ENCODE measurements around the gene RAF1.
A peak's percentile ranks its signal among the peaks of the same experiment; 100 is the strongest.
"Not testable (repeated sequence)": the region's sequence is repeated elsewhere in the genome, so short reads cannot be mapped to it uniquely, and the experiment has no call there.

Gene RAF1

DNA sequence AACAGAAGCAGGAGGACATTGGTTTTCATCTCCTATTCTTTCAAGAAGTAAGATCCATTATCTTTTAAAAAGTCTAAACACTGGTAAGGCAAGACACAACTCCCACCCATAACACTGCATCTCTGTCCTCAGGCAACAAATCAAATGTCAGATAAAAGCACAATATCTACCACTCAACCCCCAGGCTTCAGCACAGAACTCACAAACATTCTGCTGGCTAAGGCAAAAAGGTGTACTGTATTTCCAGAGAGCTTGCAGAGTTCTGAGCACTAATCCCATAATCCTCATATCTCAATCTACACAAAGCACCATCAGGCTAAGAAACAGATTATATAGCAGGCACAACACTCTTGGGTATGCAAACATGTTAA is 20.9 kb downstream of the RAF1 start:
- DNase-seq (ENCODE audit: low spot score): no peak
- H3K27me3 Mint-ChIP-seq (ENCODE audit: low read depth): no peaks in the 10 kb centered on the region
- no peak overlapping the region for H3K4me3 Mint-ChIP-seq
- peaks cover 12% of the 10 kb centered on the region for H3K4me1 Mint-ChIP-seq (ENCODE audit: low read depth)
- peaks cover 6% of the 10 kb centered on the region for H3K9me3 Mint-ChIP-seq
- H3K27ac Mint-ChIP-seq: peak overlapping the region; percentile 6
- peaks cover 21% of the 10 kb centered on the region for H3K36me3 Mint-ChIP-seq (ENCODE audit: low read depth)

DNA sequence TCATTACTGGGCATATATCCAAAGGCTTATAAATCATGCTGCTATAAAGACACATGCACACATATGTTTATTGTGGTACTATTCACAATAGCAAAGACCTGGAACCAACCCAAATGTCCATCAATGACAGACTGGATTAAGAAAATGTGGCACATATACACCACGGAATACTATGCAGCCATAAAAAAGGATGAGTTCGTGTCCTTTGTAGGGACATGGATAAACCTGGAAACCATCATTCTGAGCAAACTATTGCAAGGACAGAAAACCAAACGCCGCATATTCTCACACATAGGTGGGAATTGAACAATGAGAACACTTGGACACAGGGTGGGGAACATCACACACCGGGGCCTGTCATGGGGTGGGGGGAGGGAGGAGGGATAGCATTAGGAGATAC is 23.1 kb downstream of the RAF1 start:
- not testable (repeated sequence) for DNase-seq (ENCODE audit: low spot score); H3K27ac Mint-ChIP-seq; H3K4me3 Mint-ChIP-seq; H3K9me3 Mint-ChIP-seq; H3K27me3 Mint-ChIP-seq (ENCODE audit: low read depth)
- Mint-ChIP-seq H3K4me1 (ENCODE audit: low read depth) (peaks cover 11% of the 10 kb centered on the region), H3K36me3 (ENCODE audit: low read depth) (peaks cover 24% of the 10 kb centered on the region)

DNA sequence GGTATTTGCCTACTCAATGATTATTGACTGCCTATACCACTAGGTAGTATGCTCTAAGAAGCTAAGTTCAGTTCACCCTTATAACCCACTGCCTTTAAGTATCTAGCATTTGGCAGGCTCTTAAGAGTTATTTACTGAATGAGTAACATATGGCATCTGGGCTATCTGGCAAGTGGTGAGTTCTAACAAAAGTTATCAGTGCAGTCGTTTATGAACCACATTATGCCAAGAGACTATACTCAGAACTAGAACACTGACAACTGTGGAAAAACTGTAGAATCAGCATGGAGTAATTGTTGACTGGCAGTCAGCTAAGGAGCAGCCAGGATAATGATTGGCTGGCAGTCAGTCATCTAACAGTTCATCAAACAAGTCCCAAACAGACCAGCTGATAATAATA is 25.8 kb downstream of the RAF1 start:
- H3K36me3 Mint-ChIP-seq (ENCODE audit: low read depth): peaks cover 26% of the 10 kb centered on the region
- H3K27ac Mint-ChIP-seq: no peak overlapping the region
- peaks cover 6% of the 10 kb centered on the region for H3K9me3 Mint-ChIP-seq
- no peak for DNase-seq (ENCODE audit: low spot score)
- peaks cover 12% of the 10 kb centered on the region for H3K4me1 Mint-ChIP-seq (ENCODE audit: low read depth)
- no peaks in the 10 kb centered on the region for H3K27me3 Mint-ChIP-seq (ENCODE audit: low read depth)
- H3K4me3 Mint-ChIP-seq: no peak overlapping the region

DNA sequence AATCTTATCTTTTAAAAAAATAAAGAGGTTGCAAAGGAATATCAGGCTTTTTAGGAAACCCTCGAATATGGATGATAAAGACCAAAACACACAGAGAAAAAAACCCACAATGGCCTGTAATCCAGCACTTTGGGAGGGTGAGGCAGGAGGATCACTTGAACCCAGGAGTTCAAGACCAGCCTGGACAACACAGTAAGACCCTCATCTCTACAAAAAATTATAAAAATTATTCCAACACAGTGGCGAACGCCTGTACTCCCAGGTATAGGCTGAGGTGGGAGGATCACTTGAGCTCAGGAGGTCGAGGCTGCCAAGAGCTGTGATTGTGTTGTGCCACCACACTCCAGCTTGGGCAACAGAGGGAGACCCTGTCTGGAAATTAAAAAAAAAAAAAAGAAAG is 30.8 kb downstream of the RAF1 start:
- Mint-ChIP-seq H3K4me3 (no peak overlapping the region), H3K4me1 (ENCODE audit: low read depth) (peaks cover 11% of the 10 kb centered on the region), H3K9me3 (no peaks in the 10 kb centered on the region), H3K27me3 (ENCODE audit: low read depth) (no peaks in the 10 kb centered on the region), H3K36me3 (ENCODE audit: low read depth) (peaks cover 8% of the 10 kb centered on the region), H3K27ac (no peak overlapping the region)
- no peak for DNase-seq (ENCODE audit: low spot score)

DNA sequence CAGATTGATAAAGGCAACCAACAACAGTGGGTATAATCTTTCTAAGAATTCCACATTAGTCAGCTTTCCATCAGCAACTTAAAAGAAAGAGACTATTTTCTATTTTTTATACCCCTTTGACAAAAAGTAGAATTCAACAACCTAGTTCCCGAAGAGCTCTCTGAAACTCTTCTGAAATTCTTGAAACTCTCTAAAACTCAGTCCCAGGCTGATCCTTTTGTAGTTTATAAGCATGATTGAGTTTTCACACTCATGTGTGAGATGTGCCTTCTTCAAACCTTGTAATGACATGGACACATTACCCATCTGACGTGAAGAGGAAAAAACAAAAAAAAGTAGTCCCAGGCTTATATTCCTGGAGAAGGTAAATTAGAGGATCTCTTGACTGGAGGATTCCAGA is 31.4 kb downstream of the RAF1 start:
- Mint-ChIP-seq H3K27ac (no peak overlapping the region), H3K4me1 (ENCODE audit: low read depth) (peaks cover 11% of the 10 kb centered on the region), H3K36me3 (ENCODE audit: low read depth) (peaks cover 4% of the 10 kb centered on the region), H3K9me3 (no peaks in the 10 kb centered on the region), H3K27me3 (ENCODE audit: low read depth) (no peaks in the 10 kb centered on the region), H3K4me3 (no peak overlapping the region)
- DNase-seq (ENCODE audit: low spot score): no peak

DNA sequence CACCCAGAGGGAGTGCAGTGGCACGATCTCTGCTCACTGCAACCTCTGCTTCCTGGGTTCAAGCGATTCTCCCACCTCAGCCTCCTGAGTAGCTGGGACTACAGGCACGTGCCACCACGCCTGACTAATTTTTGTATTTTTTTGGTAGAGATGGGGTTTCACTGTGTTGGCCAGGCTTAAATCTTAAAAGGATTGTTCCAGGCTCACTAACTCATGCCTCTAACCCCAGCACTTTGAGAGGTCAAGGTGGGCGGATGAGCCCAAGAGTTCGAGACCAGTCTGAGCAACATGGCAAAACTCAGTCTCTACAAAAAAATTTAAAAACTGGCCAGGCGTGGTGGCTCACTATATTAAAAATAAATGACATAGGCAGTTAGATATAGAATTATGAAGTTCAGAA is 33.1 kb downstream of the RAF1 start:
- not testable (repeated sequence) for H3K27ac Mint-ChIP-seq; DNase-seq (ENCODE audit: low spot score); H3K27me3 Mint-ChIP-seq (ENCODE audit: low read depth); H3K4me3 Mint-ChIP-seq; H3K9me3 Mint-ChIP-seq; H3K36me3 Mint-ChIP-seq (ENCODE audit: low read depth)
- H3K4me1 Mint-ChIP-seq (ENCODE audit: low read depth): peaks cover 18% of the 10 kb centered on the region

DNA sequence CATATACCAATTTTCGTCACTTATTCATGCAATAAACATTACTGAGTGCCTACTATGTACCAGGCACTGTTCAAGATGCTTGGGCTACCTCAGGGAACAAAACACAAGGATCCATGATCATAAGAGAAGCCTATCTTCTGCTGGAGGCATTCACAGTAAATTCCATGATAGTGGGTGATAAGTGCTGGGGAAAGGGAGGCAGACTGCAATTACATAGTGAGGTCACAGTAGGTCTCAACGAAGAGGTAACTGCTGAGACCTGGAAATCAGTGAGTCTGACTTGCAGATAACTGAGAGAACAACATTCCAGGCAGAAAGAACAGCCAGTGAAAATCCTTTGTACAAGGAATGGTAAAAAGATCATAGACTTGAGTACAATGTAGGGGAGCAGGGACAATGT is 33.6 kb downstream of the RAF1 start:
- Mint-ChIP-seq H3K9me3 (no peaks in the 10 kb centered on the region), H3K4me1 (ENCODE audit: low read depth) (peaks cover 23% of the 10 kb centered on the region)

DNA sequence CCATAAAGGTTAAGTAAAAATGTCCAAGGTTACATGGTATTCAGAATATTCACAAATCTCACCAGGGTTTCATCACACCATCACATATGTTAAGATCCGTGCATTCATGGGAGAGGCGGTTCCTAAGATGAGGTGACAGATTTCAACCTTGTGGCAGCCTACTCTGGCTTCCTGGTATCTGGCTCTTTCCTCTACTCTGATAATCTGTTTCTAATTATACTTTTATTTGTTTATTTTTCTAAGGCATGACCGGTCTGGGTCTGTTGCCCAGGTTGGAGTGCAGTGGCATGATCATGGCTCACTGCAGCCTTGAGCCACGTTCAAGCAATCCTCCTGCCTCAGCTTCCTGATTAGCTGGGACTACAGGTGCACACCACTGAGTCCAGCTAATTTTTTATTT is 34.4 kb downstream of the RAF1 start:
- Mint-ChIP-seq H3K27ac (no peak overlapping the region), H3K9me3 (no peaks in the 10 kb centered on the region), H3K27me3 (ENCODE audit: low read depth) (no peaks in the 10 kb centered on the region), H3K36me3 (ENCODE audit: low read depth) (peaks cover 4% of the 10 kb centered on the region), H3K4me1 (ENCODE audit: low read depth) (peaks cover 24% of the 10 kb centered on the region), H3K4me3 (no peak overlapping the region)
- no peak for DNase-seq (ENCODE audit: low spot score)

More for the DNA sequence above, 33.6 kb downstream of the RAF1 start:
- Mint-ChIP-seq H3K36me3 (ENCODE audit: low read depth) (peaks cover 4% of the 10 kb centered on the region), H3K27ac (no peak overlapping the region), H3K4me3 (no peak overlapping the region), H3K27me3 (ENCODE audit: low read depth) (no peaks in the 10 kb centered on the region)
- DNase-seq (ENCODE audit: low spot score): no peak

DNA sequence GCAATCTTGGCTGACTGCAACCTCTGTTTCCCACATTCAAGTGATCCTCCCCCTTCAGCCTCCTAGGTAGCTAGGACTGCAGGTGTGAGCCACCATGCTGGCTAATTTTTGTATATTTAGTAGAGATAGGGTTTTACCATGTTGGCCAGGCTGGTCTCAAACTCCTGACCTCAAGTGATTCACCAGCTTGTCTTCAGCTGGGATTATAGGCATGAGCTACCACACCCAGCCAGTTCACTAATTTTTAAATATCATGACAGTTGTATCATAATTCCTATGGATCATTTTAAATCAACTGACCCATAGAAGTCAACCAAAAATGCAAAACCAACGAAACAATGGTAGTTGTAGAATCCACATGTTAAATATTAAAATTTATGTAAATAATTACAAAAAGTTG is 35.1 kb downstream of the RAF1 start:
- H3K27me3 Mint-ChIP-seq (ENCODE audit: low read depth): no peaks in the 10 kb centered on the region
- H3K36me3 Mint-ChIP-seq (ENCODE audit: low read depth): peaks cover 4% of the 10 kb centered on the region
- no peaks in the 10 kb centered on the region for H3K9me3 Mint-ChIP-seq
- no peak for DNase-seq (ENCODE audit: low spot score)
- H3K4me3 Mint-ChIP-seq: no peak overlapping the region
- peaks cover 28% of the 10 kb centered on the region for H3K4me1 Mint-ChIP-seq (ENCODE audit: low read depth)
- no peak overlapping the region for H3K27ac Mint-ChIP-seq

DNA sequence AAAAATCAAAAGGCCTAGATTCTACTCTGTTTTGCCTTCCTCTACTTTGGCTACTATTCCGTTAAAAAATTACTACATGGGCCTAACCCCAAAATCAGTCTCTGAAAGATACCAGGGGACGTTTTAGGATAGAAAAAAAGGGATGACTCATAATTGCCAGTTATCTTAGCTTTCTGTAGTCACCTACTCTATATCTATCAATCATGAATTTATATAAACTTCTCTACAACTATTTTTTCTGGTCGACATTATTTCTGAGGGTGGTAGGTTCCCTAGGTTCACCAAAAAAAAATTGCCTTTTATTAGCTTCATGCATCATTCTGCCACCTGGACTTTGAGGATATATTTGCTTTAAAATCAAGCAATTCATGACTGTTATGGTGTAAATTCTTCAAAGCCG is 36.5 kb downstream of the RAF1 start:
- peaks cover 29% of the 10 kb centered on the region for H3K4me1 Mint-ChIP-seq (ENCODE audit: low read depth)
- DNase-seq (ENCODE audit: low spot score): no peak
- no peak overlapping the region for H3K4me3 Mint-ChIP-seq
- H3K36me3 Mint-ChIP-seq (ENCODE audit: low read depth): no peaks in the 10 kb centered on the region
- H3K27ac Mint-ChIP-seq: no peak overlapping the region
- H3K9me3 Mint-ChIP-seq: no peaks in the 10 kb centered on the region
- no peaks in the 10 kb centered on the region for H3K27me3 Mint-ChIP-seq (ENCODE audit: low read depth)

DNA sequence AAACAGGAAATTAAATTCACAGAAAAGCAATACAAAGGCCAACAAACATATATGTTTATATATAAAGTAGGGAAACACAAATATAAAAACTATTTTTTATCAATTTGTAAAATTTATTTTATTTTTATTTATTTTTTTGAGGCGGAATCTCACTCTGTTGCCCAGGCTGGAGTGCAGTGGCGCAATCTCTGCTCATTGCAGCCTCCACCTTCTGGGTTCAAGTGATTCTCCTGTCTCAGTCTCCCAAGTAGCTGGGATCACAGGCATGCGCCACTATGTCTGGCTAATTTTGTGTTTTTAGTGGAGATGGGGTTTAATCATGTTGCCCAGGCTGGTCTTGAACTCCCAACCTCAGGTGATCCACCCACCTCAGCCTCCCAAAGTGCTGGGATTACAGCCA is 39.0 kb downstream of the RAF1 start:
- not testable (repeated sequence) for H3K27ac Mint-ChIP-seq; DNase-seq (ENCODE audit: low spot score); H3K27me3 Mint-ChIP-seq (ENCODE audit: low read depth); H3K36me3 Mint-ChIP-seq (ENCODE audit: low read depth); H3K9me3 Mint-ChIP-seq; H3K4me3 Mint-ChIP-seq
- H3K4me1 Mint-ChIP-seq (ENCODE audit: low read depth): peaks cover 35% of the 10 kb centered on the region

DNA sequence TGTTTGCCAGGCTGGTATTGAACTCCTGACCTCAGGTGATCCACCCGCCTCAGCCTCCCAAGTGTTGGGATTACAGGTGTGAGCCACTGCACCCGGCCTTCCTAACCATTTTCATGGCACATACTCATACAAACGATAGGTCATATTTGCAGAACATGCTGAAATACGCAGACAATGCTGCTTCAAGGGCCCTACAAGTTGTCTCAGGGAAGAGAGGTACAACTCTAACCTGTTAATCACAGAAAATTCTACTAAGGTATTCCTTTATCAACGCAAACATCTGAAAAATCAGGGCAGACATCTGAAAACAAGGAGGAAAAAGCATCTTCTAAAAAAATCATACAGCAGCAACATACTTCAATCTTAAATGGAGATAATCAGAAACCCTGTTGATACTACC is 39.9 kb downstream of the RAF1 start:
- no peak for DNase-seq (ENCODE audit: low spot score)
- Mint-ChIP-seq H3K9me3 (no peaks in the 10 kb centered on the region), H3K4me3 (no peak overlapping the region), H3K27me3 (ENCODE audit: low read depth) (no peaks in the 10 kb centered on the region), H3K4me1 (ENCODE audit: low read depth) (peaks cover 35% of the 10 kb centered on the region), H3K36me3 (ENCODE audit: low read depth) (no peaks in the 10 kb centered on the region), H3K27ac (no peak overlapping the region)

DNA sequence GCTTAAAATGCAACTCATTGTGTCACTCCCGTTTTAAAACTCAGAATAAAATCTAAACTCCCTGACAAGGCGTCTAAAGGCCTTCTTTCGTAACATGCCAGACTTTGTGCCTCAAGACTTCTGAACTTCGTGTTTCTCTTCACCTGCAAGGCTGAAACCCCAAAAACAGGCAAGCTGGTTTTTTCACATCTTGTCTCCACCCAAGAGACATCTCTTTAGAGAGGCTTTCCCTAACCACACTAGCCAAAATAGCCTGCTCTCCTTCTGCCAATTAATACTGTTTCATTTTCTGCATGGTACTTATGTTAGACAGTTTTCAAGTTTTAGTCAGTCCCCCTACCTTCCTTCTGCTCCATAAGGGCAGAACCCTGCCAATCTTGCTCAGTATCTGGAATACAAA is 41.6 kb downstream of the RAF1 start:
- Mint-ChIP-seq H3K27me3 (ENCODE audit: low read depth) (no peaks in the 10 kb centered on the region), H3K27ac (no peak overlapping the region), H3K36me3 (ENCODE audit: low read depth) (peaks cover 2% of the 10 kb centered on the region), H3K4me1 (ENCODE audit: low read depth) (peaks cover 31% of the 10 kb centered on the region), H3K4me3 (no peak overlapping the region), H3K9me3 (no peaks in the 10 kb centered on the region)
- DNase-seq (ENCODE audit: low spot score): no peak

DNA sequence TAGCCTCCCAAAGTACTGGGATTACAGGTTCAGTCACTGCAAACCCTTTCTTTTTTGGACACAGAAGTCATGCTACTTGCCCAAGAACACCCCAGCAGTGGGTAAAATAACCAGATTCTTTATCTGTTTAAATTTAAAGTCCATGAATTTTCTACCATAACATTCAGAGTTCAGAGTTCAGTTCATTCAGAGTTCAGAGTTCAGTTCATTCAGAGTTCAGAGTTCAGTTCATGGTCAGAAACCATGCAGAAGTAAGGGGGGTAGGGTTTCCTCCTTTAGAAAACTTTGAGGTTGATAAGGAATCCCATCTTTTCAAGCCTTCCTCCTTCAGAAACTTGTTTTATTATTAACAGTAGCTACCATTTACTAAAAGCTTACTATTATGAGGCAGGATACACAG is 43.2 kb downstream of the RAF1 start:
- Mint-ChIP-seq H3K4me3 (no peak overlapping the region), H3K4me1 (ENCODE audit: low read depth) (peaks cover 31% of the 10 kb centered on the region), H3K36me3 (ENCODE audit: low read depth) (peaks cover 9% of the 10 kb centered on the region), H3K9me3 (no peaks in the 10 kb centered on the region), H3K27me3 (ENCODE audit: low read depth) (no peaks in the 10 kb centered on the region), H3K27ac (no peak overlapping the region)
- no peak for DNase-seq (ENCODE audit: low spot score)

DNA sequence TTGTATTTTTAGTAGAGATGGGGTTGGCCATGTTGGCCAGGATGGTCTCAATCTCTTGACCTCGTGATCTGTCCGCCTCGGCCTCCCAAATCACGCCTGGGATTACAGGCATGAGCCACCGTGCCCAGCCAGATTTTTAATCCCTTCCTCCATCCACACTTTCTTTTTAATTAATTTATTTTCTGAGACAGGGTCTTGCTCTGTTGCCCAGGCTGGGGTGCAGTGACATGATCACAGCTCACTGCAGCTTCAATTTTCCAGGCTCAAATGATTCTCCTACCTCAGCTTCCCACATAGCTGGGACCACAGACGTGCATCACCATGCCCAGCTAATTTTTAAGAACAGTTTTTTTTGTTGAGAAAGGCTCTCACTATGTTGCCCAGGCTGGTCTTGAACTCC is 43.6 kb downstream of the RAF1 start:
- H3K9me3 Mint-ChIP-seq: no peaks in the 10 kb centered on the region
- H3K4me3 Mint-ChIP-seq: no peak overlapping the region
- peaks cover 30% of the 10 kb centered on the region for H3K4me1 Mint-ChIP-seq (ENCODE audit: low read depth)
- no peak overlapping the region for H3K27ac Mint-ChIP-seq
- peaks cover 12% of the 10 kb centered on the region for H3K36me3 Mint-ChIP-seq (ENCODE audit: low read depth)
- H3K27me3 Mint-ChIP-seq (ENCODE audit: low read depth): no peaks in the 10 kb centered on the region
- DNase-seq (ENCODE audit: low spot score): no peak

DNA sequence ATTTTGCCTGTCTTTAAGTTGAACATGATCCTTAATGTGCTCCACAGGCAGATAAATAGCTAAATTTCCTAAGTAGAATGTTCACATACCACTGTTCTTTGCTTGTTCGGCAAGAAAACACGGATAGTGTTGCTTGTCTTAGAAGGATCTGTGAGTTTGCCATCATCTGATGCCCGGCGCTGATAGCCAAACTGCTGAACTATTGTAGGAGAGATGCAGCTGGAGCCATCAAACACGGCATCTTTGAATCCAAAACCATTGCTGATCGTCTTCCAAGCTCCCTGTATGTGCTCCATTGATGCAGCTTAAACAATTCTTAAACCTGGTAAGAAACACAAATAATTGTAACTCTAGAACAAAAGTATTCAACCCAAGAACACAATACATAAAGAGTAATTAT is 45.5 kb downstream of the RAF1 start:
- no peak overlapping the region for H3K27ac Mint-ChIP-seq
- DNase-seq (ENCODE audit: low spot score): no peak
- peaks cover 31% of the 10 kb centered on the region for H3K4me1 Mint-ChIP-seq (ENCODE audit: low read depth)
- H3K27me3 Mint-ChIP-seq (ENCODE audit: low read depth): no peaks in the 10 kb centered on the region
- H3K4me3 Mint-ChIP-seq: no peak overlapping the region
- peaks cover 21% of the 10 kb centered on the region for H3K36me3 Mint-ChIP-seq (ENCODE audit: low read depth)
- no peaks in the 10 kb centered on the region for H3K9me3 Mint-ChIP-seq

Data from T-helper 2 cell treated with Interferon-gamma antibody and Interleukin-4, amounts not matched to agents 5 μg/mL and 100 μg/mL, for 36 hours (primary cell).